ENCODE measurements around the gene SMURF1.

Gene SMURF1

GRCh38 chr7:99112979-99113378 is 30.9 kb downstream of the SMURF1 start:
- no peak for TF ChIP-seq CTCF (IDR thresholded peaks at IDR 0.05; ENCODE audit: insufficient read depth, low read depth, low read length, missing control alignments)

GRCh38 chr7:99112097-99112496 is 31.8 kb downstream of the SMURF1 start:
- TF ChIP-seq CTCF (IDR thresholded peaks at IDR 0.05; ENCODE audit: insufficient read depth, low read depth, low read length, missing control alignments): no peak
- DNase-seq (ENCODE audit: low read depth): peak; percentile 29

More at GRCh38 chr7:99112979-99113378, 30.9 kb downstream of the SMURF1 start:
- H3K4me3 ChIP-seq (ENCODE audit: low read length): no peak overlapping the region
- no peak for DNase-seq (ENCODE audit: low read depth)

GRCh38 chr7:99111591-99111990 is 32.3 kb downstream of the SMURF1 start:
- TF ChIP-seq CTCF (IDR thresholded peaks at IDR 0.05; ENCODE audit: insufficient read depth, low read depth, low read length, missing control alignments): no peak
- DNase-seq (ENCODE audit: low read depth): no peak
- no peak overlapping the region for H3K4me3 ChIP-seq (ENCODE audit: low read length)

More at GRCh38 chr7:99112097-99112496, 31.8 kb downstream of the SMURF1 start:
- H3K4me3 ChIP-seq (ENCODE audit: low read length): no peak overlapping the region

GRCh38 chr7:99109108-99110051 is 34.5 kb downstream of the SMURF1 start:
- DNase-seq (ENCODE audit: low read depth): no peak
- TF ChIP-seq CTCF (IDR thresholded peaks at IDR 0.05; ENCODE audit: insufficient read depth, low read depth, low read length, missing control alignments): no peak
- H3K4me3 ChIP-seq (ENCODE audit: low read length): no peak overlapping the region

- peak; percentile 52 for DNase-seq (ENCODE audit: low read depth)
- H3K4me3 ChIP-seq (ENCODE audit: low read length): no peak overlapping the region
These were observed 35.3 kb downstream of the SMURF1 start for GRCh38 chr7:99108613-99109012.

GRCh38 chr7:99106821-99107241 is 37.1 kb downstream of the SMURF1 start:
- no peak for TF ChIP-seq CTCF (IDR thresholded peaks at IDR 0.05; ENCODE audit: insufficient read depth, low read depth, low read length, missing control alignments)
- peak; percentile 75 for DNase-seq (ENCODE audit: low read depth)
- no peak overlapping the region for H3K4me3 ChIP-seq (ENCODE audit: low read length)

More at GRCh38 chr7:99108613-99109012, 35.3 kb downstream of the SMURF1 start:
- no peak for TF ChIP-seq CTCF (IDR thresholded peaks at IDR 0.05; ENCODE audit: insufficient read depth, low read depth, low read length, missing control alignments)

Measured in epithelial cell of esophagus (primary cell).